Measurements from ENCODE around the gene RAI14.
"Not testable (repeated sequence)": the region's sequence is repeated elsewhere in the genome, so short reads cannot be mapped to it uniquely, and the experiment has no call there.

Gene RAI14

GRCh38 chr5:34699155-34700077, 43.3 kb downstream of the RAI14 start:
- TF ChIP-seq, protein P1, sequence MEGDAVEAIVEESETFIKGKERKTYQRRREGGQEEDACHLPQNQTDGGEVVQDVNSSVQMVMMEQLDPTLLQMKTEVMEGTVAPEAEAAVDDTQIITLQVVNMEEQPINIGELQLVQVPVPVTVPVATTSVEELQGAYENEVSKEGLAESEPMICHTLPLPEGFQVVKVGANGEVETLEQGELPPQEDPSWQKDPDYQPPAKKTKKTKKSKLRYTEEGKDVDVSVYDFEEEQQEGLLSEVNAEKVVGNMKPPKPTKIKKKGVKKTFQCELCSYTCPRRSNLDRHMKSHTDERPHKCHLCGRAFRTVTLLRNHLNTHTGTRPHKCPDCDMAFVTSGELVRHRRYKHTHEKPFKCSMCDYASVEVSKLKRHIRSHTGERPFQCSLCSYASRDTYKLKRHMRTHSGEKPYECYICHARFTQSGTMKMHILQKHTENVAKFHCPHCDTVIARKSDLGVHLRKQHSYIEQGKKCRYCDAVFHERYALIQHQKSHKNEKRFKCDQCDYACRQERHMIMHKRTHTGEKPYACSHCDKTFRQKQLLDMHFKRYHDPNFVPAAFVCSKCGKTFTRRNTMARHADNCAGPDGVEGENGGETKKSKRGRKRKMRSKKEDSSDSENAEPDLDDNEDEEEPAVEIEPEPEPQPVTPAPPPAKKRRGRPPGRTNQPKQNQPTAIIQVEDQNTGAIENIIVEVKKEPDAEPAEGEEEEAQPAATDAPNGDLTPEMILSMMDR (IDR thresholded peaks at IDR 0.05; ENCODE audit: control extremely low read depth, extremely low read depth, low read depth, missing control alignments) = no peak
- DNase-seq (ENCODE audit: extremely low spot score) = no peak
- ChIA-PET POLR2A (no interaction called here), CTCF (interaction anchor here (0.9 to 1.2 kb wide), 2 partner anchors 8 to 15 kb away, joined by 3 to 4 read pairs; no protein-coding TSS in a partner anchor)

DNA sequence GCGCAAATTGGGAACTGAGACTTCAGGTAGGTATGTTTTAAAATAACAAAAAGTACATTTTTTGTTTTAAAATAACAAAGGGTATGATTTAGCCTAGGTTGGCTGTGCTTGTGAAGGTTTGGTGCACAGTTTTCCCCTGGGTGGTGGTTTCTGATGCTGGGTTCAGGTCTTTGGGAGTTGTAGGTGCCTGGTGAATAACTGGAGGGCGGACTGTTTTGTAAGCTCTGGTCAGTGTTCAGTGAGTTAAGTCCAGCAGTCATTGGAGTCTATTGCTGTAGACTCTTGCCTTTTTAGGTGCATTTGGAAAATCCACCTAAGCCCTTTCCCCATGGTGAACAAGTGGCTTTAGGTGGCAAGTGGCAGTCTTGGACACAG, 43.9 kb downstream of the RAI14 start:
- TF ChIP-seq, protein P1 (IDR thresholded peaks at IDR 0.05; ENCODE audit: control extremely low read depth, extremely low read depth, low read depth, missing control alignments) = no peak
- DNase-seq (ENCODE audit: extremely low spot score) = no peak
- ChIA-PET CTCF (interaction anchor here (0.9 to 1.2 kb wide), 2 partner anchors 8 to 15 kb away, joined by 3 to 4 read pairs; no protein-coding TSS in a partner anchor), POLR2A (no interaction called here)

- DNase-seq (ENCODE audit: extremely low spot score); POLR2A ChIA-PET; CTCF ChIA-PET: not testable (repeated sequence)
Measured at GRCh38 chr5:34701442-34701841, 45.3 kb downstream of the RAI14 start.

GRCh38 chr5:34703767-34704713, 47.9 kb downstream of the RAI14 start:
- POLR2A ChIA-PET = no interaction called here
- TF ChIP-seq, protein P1 (IDR thresholded peaks at IDR 0.05; ENCODE audit: control extremely low read depth, extremely low read depth, low read depth, missing control alignments) = no peak
- DNase-seq (ENCODE audit: extremely low spot score) = no peak
- CTCF ChIA-PET = interaction anchor here (0.6 to 1.4 kb wide), 8 partner anchors 10 to 218 kb away, joined by 3 to 4 read pairs (median 3); no protein-coding TSS in a partner anchor

GRCh38 chr5:34706084-34706483, 50.0 kb downstream of the RAI14 start:
- ChIA-PET POLR2A (no interaction called here), CTCF (no interaction called here)

DNA sequence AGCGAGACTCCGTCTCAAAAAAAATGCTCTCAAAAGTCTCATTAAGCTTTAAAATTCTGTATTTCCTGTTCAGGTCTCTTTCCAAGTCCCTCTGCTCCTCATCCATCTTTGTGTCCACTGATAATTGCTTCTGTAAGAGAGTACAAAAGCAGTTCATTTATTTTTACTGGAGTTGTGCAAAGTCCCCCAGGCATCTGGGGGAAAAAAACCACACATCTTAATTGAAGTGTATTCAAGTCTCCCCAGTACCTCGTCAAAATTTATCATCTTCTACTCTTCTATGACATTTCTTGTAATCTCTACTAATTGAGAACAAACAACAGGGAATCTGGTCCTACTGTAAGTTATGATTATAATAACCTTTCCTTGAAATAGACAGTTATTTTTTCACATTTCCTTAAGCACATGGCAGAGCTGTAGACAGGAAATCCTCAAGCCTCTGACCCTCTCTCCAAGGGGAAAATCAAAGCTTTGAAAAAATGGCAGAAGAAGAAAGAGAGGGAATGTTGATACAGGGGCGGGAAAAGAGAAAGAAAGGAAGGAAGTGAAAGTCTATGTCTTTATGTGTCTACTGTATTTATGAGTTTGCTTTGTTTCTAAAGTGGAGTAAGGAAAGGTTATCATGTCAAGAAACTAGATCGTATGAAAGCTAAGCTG, 51.5 kb downstream of the RAI14 start:
- no peak for DNase-seq (ENCODE audit: extremely low spot score)
- TF ChIP-seq, protein P1 (IDR thresholded peaks at IDR 0.05; ENCODE audit: control extremely low read depth, extremely low read depth, low read depth, missing control alignments) = no peak
- POLR2A ChIA-PET = no interaction called here
- CTCF ChIA-PET = interaction anchor here (1.4 kb wide), 1 partner anchor 8 kb away, joined by 4 read pairs; no protein-coding TSS in a partner anchor

More at GRCh38 chr5:34706084-34706483, 50.0 kb downstream of the RAI14 start:
- TF ChIP-seq, protein P1 (IDR thresholded peaks at IDR 0.05; ENCODE audit: control extremely low read depth, extremely low read depth, low read depth, missing control alignments) = no peak
- DNase-seq (ENCODE audit: extremely low spot score) = no peak

Measured in GM10248 (cell line).